ENCODE data around the gene CEBPZ.
A peak's percentile ranks its signal among the peaks of the same experiment; 100 is the strongest.

Gene CEBPZ

GRCh38 chr2:37231241-37232130 lies at the start of gene CEBPZ, which contains the start of gene NDUFAF7:
TSS of gene CEBPZ (minus strand) at chr2:37231596. CDS start at chr2:37231567, 29 bp downstream.
TSS of gene NDUFAF7 (plus strand) at chr2:37231658. CDS start at chr2:37231706, 48 bp downstream.
- DNase-seq (ENCODE audit: low read depth) = peak; percentile 74
- no peak for TF ChIP-seq CTCF (IDR thresholded peaks at IDR 0.05; ENCODE audit: control insufficient read depth, insufficient read depth, low read depth, low read length, missing control alignments)
- peak within 1 kb of the TSS; percentile 92 for H3K4me3 ChIP-seq (ENCODE audit: control insufficient read depth, low read depth, low read length)

- H3K4me3 ChIP-seq (ENCODE audit: control insufficient read depth, low read depth, low read length) = no peak overlapping the region
- TF ChIP-seq CTCF (IDR thresholded peaks at IDR 0.05; ENCODE audit: control insufficient read depth, insufficient read depth, low read depth, low read length, missing control alignments) = no peak
- no peak for DNase-seq (ENCODE audit: low read depth)
Observed at GRCh38 chr2:37276291-37276690, 44.9 kb upstream of the CEBPZ start.

GRCh38 chr2:37274359-37274965 lies 43.1 kb upstream of the CEBPZ start:
- no peak for TF ChIP-seq CTCF (IDR thresholded peaks at IDR 0.05; ENCODE audit: control insufficient read depth, insufficient read depth, low read depth, low read length, missing control alignments)
- peak; percentile 1 for DNase-seq (ENCODE audit: low read depth)
- no peak overlapping the region for H3K4me3 ChIP-seq (ENCODE audit: control insufficient read depth, low read depth, low read length)

- TF ChIP-seq CTCF (IDR thresholded peaks at IDR 0.05; ENCODE audit: control insufficient read depth, insufficient read depth, low read depth, low read length, missing control alignments) = no peak
- no peak for DNase-seq (ENCODE audit: low read depth)
- H3K4me3 ChIP-seq (ENCODE audit: control insufficient read depth, low read depth, low read length) = no peak overlapping the region
Observed at GRCh38 chr2:37271376-37272067, 40.1 kb upstream of the CEBPZ start.

GRCh38 chr2:37268111-37268510 lies 36.7 kb upstream of the CEBPZ start:
- no peak for DNase-seq (ENCODE audit: low read depth)
- H3K4me3 ChIP-seq (ENCODE audit: control insufficient read depth, low read depth, low read length) = no peak overlapping the region
- no peak for TF ChIP-seq CTCF (IDR thresholded peaks at IDR 0.05; ENCODE audit: control insufficient read depth, insufficient read depth, low read depth, low read length, missing control alignments)

- DNase-seq (ENCODE audit: low read depth) = no peak
- H3K4me3 ChIP-seq (ENCODE audit: control insufficient read depth, low read depth, low read length) = no peak overlapping the region
- no peak for TF ChIP-seq CTCF (IDR thresholded peaks at IDR 0.05; ENCODE audit: control insufficient read depth, insufficient read depth, low read depth, low read length, missing control alignments)
Observed at GRCh38 chr2:37267685-37268084, 36.3 kb upstream of the CEBPZ start.

All from AG09309 (cell line).